ENCODE data around the gene RAB38.

RAB38 gene

GRCh38 chr11:88183233-88183632 is 8.0 kb upstream of the RAB38 start:
- no peak for TF ChIP-seq ZFX (IDR thresholded peaks at IDR 0.05)
- no peak overlapping the region for H3K27ac ChIP-seq

GRCh38 chr11:88181776-88182175 is 6.5 kb upstream of the RAB38 start:
- TF ChIP-seq ZFX (IDR thresholded peaks at IDR 0.05) (no peak), CTCF (conservative IDR thresholded peaks at IDR 0.05) (no peak)
- no peak overlapping the region for H3K27ac ChIP-seq

- TF ChIP-seq ZFX (IDR thresholded peaks at IDR 0.05) (no peak), CTCF (conservative IDR thresholded peaks at IDR 0.05) (no peak)
- H3K27ac ChIP-seq, result no peak overlapping the region
Measured at GRCh38 chr11:88179971-88180629, 4.9 kb upstream of the RAB38 start.

- TF ChIP-seq CTCF (conservative IDR thresholded peaks at IDR 0.05) (no peak), ZFX (IDR thresholded peaks at IDR 0.05) (no peak)
- H3K27ac ChIP-seq, result no peak overlapping the region
Measured at GRCh38 chr11:88179141-88179540, 3.9 kb upstream of the RAB38 start.

- no peak for TF ChIP-seq ZFX (IDR thresholded peaks at IDR 0.05)
- TF ChIP-seq CTCF (conservative IDR thresholded peaks at IDR 0.05), result no peak
- H3K27ac ChIP-seq, result no peak overlapping the region
Measured at GRCh38 chr11:88178191-88178590, 2.9 kb upstream of the RAB38 start.

- H3K27ac ChIP-seq, result no peak overlapping the region
- TF ChIP-seq CTCF (conservative IDR thresholded peaks at IDR 0.05) (no peak), ZFX (IDR thresholded peaks at IDR 0.05) (no peak)
Measured at GRCh38 chr11:88175569-88176075, 379 bp upstream of the RAB38 start.

- H3K27ac ChIP-seq, result no peak overlapping the region
- TF ChIP-seq CTCF (conservative IDR thresholded peaks at IDR 0.05), result no peak
Measured at GRCh38 chr11:88173956-88174355, 1.3 kb downstream of the RAB38 start.

GRCh38 chr11:88171982-88172381 is 3.3 kb downstream of the RAB38 start:
- TF ChIP-seq CTCF (conservative IDR thresholded peaks at IDR 0.05), result no peak
- no peak overlapping the region for H3K27ac ChIP-seq

All from C4-2B (cell line).